GM12892 (cell line): ENCODE measurements around the gene SLC25A30.

Experiments used
- POLR2A ChIP-seq: IDR thresholded peaks from 2 replicates; pipeline ENCODE4 v1.6.1; 2011; ENCODE audit warnings: low read depth, low read length, control low read depth
- POLR2AphosphoS5 ChIP-seq: IDR thresholded peaks from 2 replicates; pipeline ENCODE4 v1.6.1; 2011; ENCODE audit warnings: low read depth, low read length, control low read depth
- TAF1 ChIP-seq: IDR thresholded peaks from 2 replicates; pipeline ENCODE4 v1.6.1; 2011; ENCODE audit warnings: low read depth, mild to moderate bottlenecking, control low read depth, low read length, borderline replicate concordance

GRCh38 chr13:45406421-45406820, 11.8 kb downstream of the SLC25A30 start:
- TF ChIP-seq POLR2AphosphoS5 (no peak), TAF1 (no peak), POLR2A (no peak)
